ENCODE measurements around the gene DYRK2. TPM values are rescaled to one million over a fixed set of nuclear protein-coding genes. Genes with fewer than 3 reads are reported as not detected.

The DYRK2 gene
- total RNA-seq, 1 experiment from 2014 or later, result 28.6 TPM

DNA sequence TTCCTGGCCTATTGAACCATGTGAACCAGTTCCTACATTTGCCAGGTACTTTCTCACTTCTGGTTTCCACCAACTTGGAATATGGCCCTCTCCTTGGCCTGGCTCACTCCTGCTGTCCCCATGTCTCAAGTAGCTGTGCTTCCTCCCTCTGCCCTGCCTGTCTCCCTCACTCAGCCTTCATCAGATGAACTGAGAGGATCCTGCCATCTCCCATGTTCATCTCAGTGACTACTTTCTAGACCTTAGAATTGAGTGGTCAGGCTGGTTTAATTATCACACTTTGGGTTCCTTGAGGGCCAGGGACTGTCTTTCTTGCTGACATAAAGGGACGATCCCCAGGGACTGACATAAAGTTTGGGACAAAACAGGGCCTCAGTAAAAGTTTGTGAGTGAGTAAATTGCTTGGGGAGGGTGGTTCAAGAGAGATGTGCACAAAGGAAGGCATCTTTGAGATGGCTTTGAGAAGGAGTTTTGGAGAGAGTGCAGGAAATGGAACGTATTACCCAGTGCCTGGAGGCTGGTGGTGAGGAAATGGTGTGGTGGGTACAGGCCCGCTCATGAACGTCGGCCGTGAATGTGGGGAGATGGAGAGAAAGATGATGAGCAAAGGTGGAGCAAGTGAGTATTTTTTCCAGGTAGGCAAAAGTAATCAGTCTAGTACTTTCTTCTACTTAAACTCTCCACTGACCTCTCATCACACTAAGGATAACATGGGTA lies 20.8 kb downstream of the DYRK2 start:
- Histone ChIP-seq H3K4me3 (ENCODE audit: low read depth, low read length, poor library complexity, severe bottlenecking) (no peak overlapping the region), H3K4me1 (ENCODE audit: insufficient read depth, low read length, poor library complexity, severe bottlenecking) (no peaks in the 10 kb centered on the region), H3K27ac (ENCODE audit: low read depth, low read length, poor library complexity, severe bottlenecking) (no peak overlapping the region), H3K9me3 (ENCODE audit: low read depth, low read length, poor library complexity, severe bottlenecking) (no peaks in the 10 kb centered on the region), H3K36me3 (ENCODE audit: insufficient read depth, low read length, poor library complexity, severe bottlenecking) (no peaks in the 10 kb centered on the region), H3K27me3 (replicated peaks; ENCODE audit: insufficient read depth, low read depth, low read length, poor library complexity) (no peaks in the 10 kb centered on the region)
- TF ChIP-seq, protein P1, sequence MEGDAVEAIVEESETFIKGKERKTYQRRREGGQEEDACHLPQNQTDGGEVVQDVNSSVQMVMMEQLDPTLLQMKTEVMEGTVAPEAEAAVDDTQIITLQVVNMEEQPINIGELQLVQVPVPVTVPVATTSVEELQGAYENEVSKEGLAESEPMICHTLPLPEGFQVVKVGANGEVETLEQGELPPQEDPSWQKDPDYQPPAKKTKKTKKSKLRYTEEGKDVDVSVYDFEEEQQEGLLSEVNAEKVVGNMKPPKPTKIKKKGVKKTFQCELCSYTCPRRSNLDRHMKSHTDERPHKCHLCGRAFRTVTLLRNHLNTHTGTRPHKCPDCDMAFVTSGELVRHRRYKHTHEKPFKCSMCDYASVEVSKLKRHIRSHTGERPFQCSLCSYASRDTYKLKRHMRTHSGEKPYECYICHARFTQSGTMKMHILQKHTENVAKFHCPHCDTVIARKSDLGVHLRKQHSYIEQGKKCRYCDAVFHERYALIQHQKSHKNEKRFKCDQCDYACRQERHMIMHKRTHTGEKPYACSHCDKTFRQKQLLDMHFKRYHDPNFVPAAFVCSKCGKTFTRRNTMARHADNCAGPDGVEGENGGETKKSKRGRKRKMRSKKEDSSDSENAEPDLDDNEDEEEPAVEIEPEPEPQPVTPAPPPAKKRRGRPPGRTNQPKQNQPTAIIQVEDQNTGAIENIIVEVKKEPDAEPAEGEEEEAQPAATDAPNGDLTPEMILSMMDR (conservative IDR thresholded peaks at IDR 0.05; ENCODE audit: low read depth, low read length), result no peak
- no peak for TF ChIP-seq EZH2 (IDR thresholded peaks at IDR 0.05; ENCODE audit: borderline replicate concordance, low read depth, low read length, poor library complexity, severe bottlenecking)
- POLR2A ChIA-PET (ENCODE audit: low non-redundant PET), result no interaction called here
- intact Hi-C loops (cut with micrococcal nuclease; ENCODE audit: unreplicated experiment), result no loop called here
- BruUV-seq (replicated peaks), result no TSS peak
- CTCF ChIA-PET, result no interaction called here
- DNase-seq (ENCODE audit: low spot score), result no peak

DNA sequence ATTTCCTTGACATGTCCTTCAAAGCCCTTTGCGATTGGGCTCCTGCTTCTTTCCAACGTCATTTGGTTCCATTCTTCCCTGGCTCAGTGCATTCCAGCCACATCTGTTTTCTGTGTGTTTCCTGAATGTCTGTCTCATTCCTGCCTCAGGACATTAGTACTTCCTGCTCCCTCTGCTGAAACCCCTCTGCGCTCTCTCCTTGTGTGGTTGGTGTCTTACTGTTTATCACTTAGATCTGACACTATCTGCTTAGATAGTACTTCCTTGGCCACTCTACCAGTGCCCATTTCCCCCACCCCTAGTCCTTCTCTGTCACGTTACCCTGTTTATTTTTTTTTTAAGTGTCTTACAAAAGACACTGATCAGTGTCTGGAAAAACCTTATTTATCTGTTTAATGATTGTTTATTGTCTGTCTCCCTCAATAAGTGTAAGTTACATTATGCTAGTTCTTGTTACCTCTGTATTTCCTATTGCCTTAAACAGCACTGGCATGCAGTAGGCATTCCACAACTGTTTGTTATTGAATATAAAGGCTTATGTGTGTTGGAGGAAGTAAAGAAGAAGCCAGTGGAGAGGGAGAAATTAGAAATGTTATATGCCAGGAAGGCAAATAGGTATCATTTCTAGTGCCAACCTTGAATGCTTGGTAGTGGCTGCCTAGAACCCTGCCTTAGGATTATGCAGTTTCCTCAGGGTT lies 21.5 kb downstream of the DYRK2 start:
- intact Hi-C loops (cut with micrococcal nuclease; ENCODE audit: unreplicated experiment), result no loop called here
- Histone ChIP-seq H3K4me1 (ENCODE audit: insufficient read depth, low read length, poor library complexity, severe bottlenecking) (no peaks in the 10 kb centered on the region), H3K36me3 (ENCODE audit: insufficient read depth, low read length, poor library complexity, severe bottlenecking) (no peaks in the 10 kb centered on the region), H3K9me3 (ENCODE audit: low read depth, low read length, poor library complexity, severe bottlenecking) (no peaks in the 10 kb centered on the region), H3K27me3 (replicated peaks; ENCODE audit: insufficient read depth, low read depth, low read length, poor library complexity) (no peaks in the 10 kb centered on the region), H3K4me3 (ENCODE audit: low read depth, low read length, poor library complexity, severe bottlenecking) (no peak overlapping the region), H3K27ac (ENCODE audit: low read depth, low read length, poor library complexity, severe bottlenecking) (no peak overlapping the region)
- BruUV-seq (replicated peaks), result no TSS peak
- no peak for TF ChIP-seq EZH2 (IDR thresholded peaks at IDR 0.05; ENCODE audit: borderline replicate concordance, low read depth, low read length, poor library complexity, severe bottlenecking)
- TF ChIP-seq, protein P1 (conservative IDR thresholded peaks at IDR 0.05; ENCODE audit: low read depth, low read length), result no peak
- ChIA-PET CTCF (no interaction called here), POLR2A (ENCODE audit: low non-redundant PET) (no interaction called here)
- no peak for DNase-seq (ENCODE audit: low spot score)

DNA sequence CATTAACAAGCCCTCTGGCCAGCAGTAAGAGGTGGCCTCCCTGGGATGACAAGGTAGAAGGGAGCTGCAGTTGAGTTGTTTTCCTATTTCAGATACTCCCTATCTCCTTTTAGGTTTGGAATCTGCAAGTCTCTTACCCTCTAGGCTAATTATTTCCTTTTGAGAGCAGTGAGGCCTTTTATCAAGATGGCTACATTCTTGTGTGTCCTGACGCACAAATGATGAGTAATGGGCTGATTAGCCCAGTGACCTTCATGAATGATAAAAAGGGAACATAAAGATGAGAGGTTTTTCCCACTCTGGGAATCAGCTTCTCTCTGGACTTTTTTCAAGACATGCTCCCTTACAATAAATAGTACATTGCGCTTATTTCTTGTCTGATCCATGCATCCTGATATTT lies 22.9 kb downstream of the DYRK2 start:
- intact Hi-C loops (cut with micrococcal nuclease; ENCODE audit: unreplicated experiment), result no loop called here
- TF ChIP-seq, protein P1 (conservative IDR thresholded peaks at IDR 0.05; ENCODE audit: low read depth, low read length), result no peak
- TF ChIP-seq EZH2 (IDR thresholded peaks at IDR 0.05; ENCODE audit: borderline replicate concordance, low read depth, low read length, poor library complexity, severe bottlenecking), result no peak
- Histone ChIP-seq H3K4me1 (ENCODE audit: insufficient read depth, low read length, poor library complexity, severe bottlenecking) (no peaks in the 10 kb centered on the region), H3K36me3 (ENCODE audit: insufficient read depth, low read length, poor library complexity, severe bottlenecking) (no peaks in the 10 kb centered on the region), H3K9me3 (ENCODE audit: low read depth, low read length, poor library complexity, severe bottlenecking) (no peaks in the 10 kb centered on the region), H3K4me3 (ENCODE audit: low read depth, low read length, poor library complexity, severe bottlenecking) (no peak overlapping the region), H3K27ac (ENCODE audit: low read depth, low read length, poor library complexity, severe bottlenecking) (no peak overlapping the region), H3K27me3 (replicated peaks; ENCODE audit: insufficient read depth, low read depth, low read length, poor library complexity) (no peaks in the 10 kb centered on the region)
- no peak for DNase-seq (ENCODE audit: low spot score)
- BruUV-seq (replicated peaks), result no TSS peak
- ChIA-PET CTCF (no interaction called here), POLR2A (ENCODE audit: low non-redundant PET) (no interaction called here)
